K562 (cell line): Measurements from ENCODE around the gene OR2V1. TPM values are rescaled to one million over a fixed set of nuclear protein-coding genes. Genes with fewer than 3 reads are reported as not detected.

ENCODE experiments used
- EHMT2 ChIP-seq: fragments of 450-650 bp; IDR thresholded peaks from 2 replicates; pipeline ENCODE4 v1.6.1; 2018; ENCODE audit warnings: antibody characterized with exemption
- KLF16 ChIP-seq: IDR thresholded peaks from 2 replicates; pipeline ENCODE4 v1.6.1; 2016; ENCODE audit warnings: antibody characterized with exemption
- NRF1 ChIP-seq, 2 experiments: fragments of 450-650 bp; IDR thresholded peaks in 1 of 2; conservative IDR thresholded peaks in 1 of 2; 2 replicates each; pipeline ENCODE4 v1.6.1; 2014; ENCODE audit warnings: mild to moderate bottlenecking in 2 of 2
- SRSF1 ChIP-seq: fragments of 200-400 bp; formaldehyde crosslinking; IDR thresholded peaks from 2 replicates; pipeline ENCODE4 v1.6.1; 2017; ENCODE audit warnings: mild to moderate bottlenecking, low read depth, low read length, moderate library complexity
- TEAD1 ChIP-seq, 2 experiments: fragments of 450-650 bp in 1 of 2; sonication (generic) in 1 of 2; formaldehyde crosslinking; IDR thresholded peaks; 2 replicates each; pipeline versions ENCODE4 v1.4.0 to v1.8.0; 2020 to 2022; ENCODE audit warnings: mild to moderate bottlenecking in 2 of 2, missing genetic modification reagents in 1 of 2
- ZFPM2 ChIP-seq: fragments of 250-450 bp; sonication (Bioruptor Pico); IDR thresholded peaks from 2 replicates; pipeline ENCODE4 v1.5.1; 2022; ENCODE audit warnings: mild to moderate bottlenecking
- ZNF717 ChIP-seq: fragments of 250-450 bp; sonication (Bioruptor Pico); IDR thresholded peaks from 2 replicates; pipeline ENCODE4 v1.5.0; 2021
- polyA plus RNA-seq, 8 experiments: library from polyadenylated mRNA; depleted of rRNA in 4 of 8; stranded (reverse) in 5 of 8; unstranded in 3 of 8; fragments of >200 nt; fragmentation: Nextera tagmentation in 2 of 8; fragmentation: Illumina TruSeq in 1 of 8; extraction: Ambion mirVana in 2 of 8; extraction: Trizol in 1 of 8; gene quantifications; 2 replicates each; pipeline versions ENCODE4 v1.2.1 to v1.2.3, GENCODE V29; 2011 to 2014; ENCODE audit warnings: inconsistent platforms in 1 of 8, missing spikeins in 1 of 8
- total RNA-seq, 7 experiments: library from RNA; depleted of rRNA in 6 of 7; stranded (reverse); fragments of >200 nt in 6 of 7; fragmentation: Illumina TruSeq in 2 of 7; extraction: Trizol in 2 of 7; gene quantifications; 2 replicates each; pipeline versions ENCODE4 v1.2.1 to v1.2.3, GENCODE V29; 2011 to 2021; ENCODE audit warnings: low replicate concordance in 1 of 7
- TF ChIP-seq, protein P1 (sequence below): fragments of 450-650 bp; conservative IDR thresholded peaks from 2 replicates; pipeline ENCODE4 v1.6.1; 2016; ENCODE audit warnings: missing genetic modification characterization, low read depth, mild to moderate bottlenecking, missing compliant biosample characterization, moderate library complexity
- TF ChIP-seq, protein P2 (sequence below): fragments of 150-350 bp; conservative IDR thresholded peaks from 2 replicates; pipeline ENCODE4 v1.6.1; 2014; ENCODE audit warnings: low read length
- TF ChIP-seq, protein P3 (sequence below), 2 experiments: fragments of 450-650 bp in 1 of 2; sonication (generic) in 1 of 2; formaldehyde crosslinking in 1 of 2; IDR thresholded peaks in 1 of 2; conservative IDR thresholded peaks in 1 of 2; 2 replicates each; pipeline versions ENCODE4 v1.6.1 to v1.8.1; 2016 to 2023; ENCODE audit warnings: mild to moderate bottlenecking in 2 of 2, moderate library complexity in 2 of 2, inconsistent platforms in 1 of 2, missing genetic modification reagents in 1 of 2

Gene OR2V1
- total and polyA plus RNA-seq, 9 of the 15 experiments (the other 6 are each of a cell fraction or from before 2014, with no cell fraction given) = 0.04 to 0.28 (median 0.15) TPM; not detected in 5

DNA sequence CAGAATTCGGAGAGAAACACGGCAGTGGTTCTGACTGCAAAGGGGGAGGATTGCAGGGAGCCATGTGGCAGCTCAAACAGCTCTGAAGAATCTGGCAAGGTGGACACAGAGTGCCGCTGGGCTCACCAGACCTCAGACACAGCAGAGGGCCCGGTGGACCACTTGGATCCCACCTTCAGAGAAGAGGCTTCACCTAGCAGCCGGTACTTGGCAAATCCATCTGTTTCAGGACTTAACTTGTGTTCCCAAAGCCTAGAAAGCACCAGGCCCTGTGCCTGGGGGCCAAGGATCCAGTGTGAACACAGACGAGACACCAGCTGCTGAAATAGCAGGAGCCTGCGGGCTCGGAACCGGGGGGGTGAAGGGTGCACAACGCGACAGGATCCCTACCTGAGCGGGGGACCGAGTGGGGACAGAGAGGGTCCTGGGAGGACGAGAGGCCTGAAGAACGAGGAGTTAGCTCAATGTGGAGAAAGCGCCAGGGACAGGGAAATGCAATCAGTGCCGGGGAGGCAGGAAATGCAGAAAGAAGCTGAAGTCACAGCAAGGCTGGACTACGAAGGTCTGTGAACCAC, 46.3 kb downstream of the OR2V1 start (continued):
- TF ChIP-seq, protein P1, sequence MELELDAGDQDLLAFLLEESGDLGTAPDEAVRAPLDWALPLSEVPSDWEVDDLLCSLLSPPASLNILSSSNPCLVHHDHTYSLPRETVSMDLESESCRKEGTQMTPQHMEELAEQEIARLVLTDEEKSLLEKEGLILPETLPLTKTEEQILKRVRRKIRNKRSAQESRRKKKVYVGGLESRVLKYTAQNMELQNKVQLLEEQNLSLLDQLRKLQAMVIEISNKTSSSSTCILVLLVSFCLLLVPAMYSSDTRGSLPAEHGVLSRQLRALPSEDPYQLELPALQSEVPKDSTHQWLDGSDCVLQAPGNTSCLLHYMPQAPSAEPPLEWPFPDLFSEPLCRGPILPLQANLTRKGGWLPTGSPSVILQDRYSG (tag) = no peak
- TF ChIP-seq EHMT2 (no peak), NRF1 (conservative IDR thresholded peaks at IDR 0.05 in 1 of 2, IDR thresholded peaks at IDR 0.05 in 1 of 2) (no peak), ZNF717 (CRISPR knock-in tag) (no peak), SRSF1 (no peak), TEAD1 (CRISPR knock-in tag; IDR thresholded peaks at IDR 0.05) (no peak), ZFPM2 (CRISPR knock-in tag) (no peak), KLF16 (no peak)
- TF ChIP-seq, protein P2, sequence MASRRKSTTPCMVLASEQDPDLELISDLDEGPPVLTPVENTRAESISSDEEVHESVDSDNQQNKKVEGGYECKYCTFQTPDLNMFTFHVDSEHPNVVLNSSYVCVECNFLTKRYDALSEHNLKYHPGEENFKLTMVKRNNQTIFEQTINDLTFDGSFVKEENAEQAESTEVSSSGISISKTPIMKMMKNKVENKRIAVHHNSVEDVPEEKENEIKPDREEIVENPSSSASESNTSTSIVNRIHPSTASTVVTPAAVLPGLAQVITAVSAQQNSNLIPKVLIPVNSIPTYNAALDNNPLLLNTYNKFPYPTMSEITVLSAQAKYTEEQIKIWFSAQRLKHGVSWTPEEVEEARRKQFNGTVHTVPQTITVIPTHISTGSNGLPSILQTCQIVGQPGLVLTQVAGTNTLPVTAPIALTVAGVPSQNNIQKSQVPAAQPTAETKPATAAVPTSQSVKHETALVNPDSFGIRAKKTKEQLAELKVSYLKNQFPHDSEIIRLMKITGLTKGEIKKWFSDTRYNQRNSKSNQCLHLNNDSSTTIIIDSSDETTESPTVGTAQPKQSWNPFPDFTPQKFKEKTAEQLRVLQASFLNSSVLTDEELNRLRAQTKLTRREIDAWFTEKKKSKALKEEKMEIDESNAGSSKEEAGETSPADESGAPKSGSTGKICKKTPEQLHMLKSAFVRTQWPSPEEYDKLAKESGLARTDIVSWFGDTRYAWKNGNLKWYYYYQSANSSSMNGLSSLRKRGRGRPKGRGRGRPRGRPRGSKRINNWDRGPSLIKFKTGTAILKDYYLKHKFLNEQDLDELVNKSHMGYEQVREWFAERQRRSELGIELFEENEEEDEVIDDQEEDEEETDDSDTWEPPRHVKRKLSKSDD = no peak
- TF ChIP-seq, protein P3, sequence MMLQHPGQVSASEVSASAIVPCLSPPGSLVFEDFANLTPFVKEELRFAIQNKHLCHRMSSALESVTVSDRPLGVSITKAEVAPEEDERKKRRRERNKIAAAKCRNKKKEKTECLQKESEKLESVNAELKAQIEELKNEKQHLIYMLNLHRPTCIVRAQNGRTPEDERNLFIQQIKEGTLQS (IDR thresholded peaks at IDR 0.05) = no peak
- TF ChIP-seq, protein P3 (CRISPR knock-in tag; conservative IDR thresholded peaks at IDR 0.05) = no peak
